Hippocampal formation (tissue), 2 donors: Measurements from ENCODE around the gene PTPRN2.
"Not testable (repeated sequence)": the region's sequence is repeated elsewhere in the genome, so short reads cannot be mapped to it uniquely, and the experiment has no call there.

ENCODE experiments used
- DNase-seq, 2 donors: peaks; one replicate each; lab custom pipeline; 2025; lab: John Stamatoyannopoulos, UW

Gene PTPRN2

DNA sequence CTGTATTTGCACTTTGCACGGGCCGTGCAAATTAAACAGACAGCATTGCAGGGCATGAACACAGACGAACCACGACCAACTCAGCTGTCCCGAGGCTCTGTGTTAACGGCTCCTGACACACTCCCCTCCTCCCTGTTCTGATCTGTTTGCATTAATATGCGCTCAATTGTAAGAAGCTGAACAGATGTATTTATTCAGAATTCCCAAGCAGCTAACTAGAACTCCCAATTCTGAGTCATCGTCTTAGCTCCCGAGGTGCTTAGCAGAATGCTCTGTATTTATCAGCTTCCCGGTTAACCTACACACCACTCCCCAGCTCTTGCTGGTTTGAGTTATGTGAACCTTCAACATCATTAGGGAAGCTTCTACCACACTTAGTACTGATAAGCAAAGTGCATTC, 286.4 kb downstream of the PTPRN2 start:
- DNase-seq = no peak

DNA sequence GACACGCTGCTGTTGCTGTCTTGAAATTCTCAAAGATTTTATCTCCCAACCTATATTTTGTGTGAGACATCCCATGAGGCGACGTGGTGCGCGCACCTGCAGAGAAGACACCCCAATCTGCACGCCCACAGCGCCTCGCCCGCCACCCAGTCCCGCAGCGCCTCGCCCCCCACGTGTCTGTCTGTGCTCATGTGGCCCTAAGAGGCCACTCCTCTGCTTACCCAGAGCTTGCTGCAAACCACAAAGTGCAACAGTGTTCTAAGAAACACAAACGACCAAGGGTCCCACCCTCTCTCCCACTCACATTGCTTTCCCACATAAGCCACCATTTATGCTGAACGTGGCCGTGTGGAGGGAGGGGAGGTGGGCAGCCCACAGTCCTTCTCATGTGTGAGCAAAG, 287.2 kb downstream of the PTPRN2 start:
- DNase-seq = no peak

DNA sequence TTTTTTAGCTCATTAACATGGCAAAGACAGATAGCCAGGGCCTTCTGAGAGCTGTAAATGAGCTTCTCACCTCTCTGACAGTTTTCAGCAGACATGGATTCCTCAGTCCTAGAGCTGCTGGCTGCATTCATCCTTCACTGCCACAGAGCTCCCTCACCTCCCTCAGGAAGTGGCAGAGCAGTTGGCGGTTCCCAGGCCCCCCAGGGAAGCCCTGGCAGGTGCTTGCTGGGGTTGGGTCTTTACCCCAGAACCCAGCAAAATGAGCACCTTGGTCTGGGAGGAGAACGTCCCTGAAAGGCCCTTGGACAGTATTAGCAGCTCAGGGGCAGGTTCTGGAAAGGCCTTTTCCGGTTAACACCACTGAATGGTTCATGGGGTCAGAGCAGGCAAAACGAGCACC, 288.0 kb downstream of the PTPRN2 start:
- DNase-seq = no peak

DNA sequence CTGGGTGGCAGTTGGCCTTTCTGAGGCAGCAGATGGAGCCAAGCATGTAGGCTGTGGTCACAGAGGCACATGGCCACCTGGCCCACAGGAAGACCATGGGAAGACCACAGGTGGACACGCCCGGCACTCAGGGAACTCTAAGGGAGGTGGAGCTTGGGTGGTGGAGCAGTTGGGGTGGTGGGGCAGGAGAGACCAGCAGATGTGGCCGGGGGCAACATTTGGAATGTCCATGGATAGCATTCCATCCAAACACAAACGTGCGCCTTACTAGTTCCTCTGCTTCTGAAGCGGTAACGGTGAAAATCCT, 290.9 kb downstream of the PTPRN2 start:
- DNase-seq = no peak

DNA sequence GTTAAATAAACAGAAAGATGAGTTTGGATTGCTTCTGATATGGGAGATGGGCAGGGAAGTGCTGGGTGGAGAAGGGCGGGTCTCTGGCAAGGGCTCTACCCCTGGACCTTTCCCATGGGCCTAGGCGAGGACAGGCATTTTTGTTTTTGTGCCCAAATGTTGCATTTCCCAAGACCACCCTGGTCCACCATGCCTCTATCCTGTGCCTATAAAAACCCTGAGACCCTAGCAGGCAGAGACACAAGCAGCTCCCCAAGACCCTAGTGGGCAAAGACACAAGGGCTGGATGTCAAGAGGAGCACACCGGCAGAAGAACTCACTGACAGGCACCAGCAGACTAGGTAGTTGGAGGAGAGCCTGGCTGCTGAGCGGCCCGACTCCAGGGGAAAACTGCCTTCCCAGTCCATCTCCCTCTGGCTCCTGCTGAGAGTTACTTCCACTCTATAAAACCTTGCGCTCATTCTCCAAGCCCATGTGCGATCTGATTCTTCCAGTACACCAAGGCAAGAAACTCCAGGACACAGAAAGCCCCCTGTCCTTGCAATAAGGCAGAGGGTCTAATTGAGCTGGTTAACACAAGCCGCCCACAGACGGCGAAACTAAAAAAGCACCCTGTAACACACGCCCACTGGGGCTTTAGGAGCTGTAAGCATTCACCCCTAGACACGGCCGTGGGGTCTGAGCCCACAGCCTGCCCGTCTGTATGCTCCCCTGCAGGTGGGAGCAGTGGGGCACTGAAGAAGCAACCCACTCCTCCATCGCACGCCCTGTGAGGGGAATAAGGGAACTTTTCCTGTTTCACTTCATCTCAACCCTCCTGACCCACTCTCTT, 291.4 kb downstream of the PTPRN2 start:
- no peak for DNase-seq

DNA sequence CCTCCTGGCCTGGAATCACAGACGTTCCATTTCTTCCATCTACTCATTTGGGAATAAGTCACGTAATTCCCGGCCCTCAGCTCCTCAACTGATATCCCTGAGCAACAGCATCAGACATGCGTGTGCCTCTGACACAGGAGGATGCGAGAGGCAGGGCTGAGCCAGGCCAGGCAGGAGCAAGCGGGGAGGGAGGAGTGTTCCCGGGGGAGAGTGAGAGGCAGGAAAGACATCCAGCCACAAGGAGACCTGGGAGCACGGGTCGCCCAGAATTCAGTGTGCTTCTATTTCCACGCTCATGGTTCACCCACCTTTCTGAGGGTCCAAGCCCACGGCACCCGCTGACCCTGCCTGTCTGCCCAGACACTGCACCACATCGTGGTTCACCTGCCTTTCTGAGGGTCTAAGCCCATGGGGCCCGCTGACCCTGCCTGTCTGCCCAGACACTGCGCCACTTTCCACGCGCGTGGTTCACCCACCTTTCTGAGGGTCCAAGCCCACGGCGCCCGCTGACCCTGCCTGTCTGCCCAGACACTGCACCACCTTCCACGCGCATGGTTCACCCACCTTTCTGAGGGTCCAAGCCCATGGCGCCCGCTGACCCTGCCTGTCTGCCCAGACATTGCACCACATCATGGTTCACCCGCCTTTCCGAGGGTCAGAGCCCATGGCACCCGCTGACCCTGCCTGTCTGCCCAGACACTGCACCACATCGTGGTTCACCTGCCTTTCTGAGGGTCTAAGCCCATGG, 293.0 kb downstream of the PTPRN2 start:
- DNase-seq = not testable (repeated sequence)

DNA sequence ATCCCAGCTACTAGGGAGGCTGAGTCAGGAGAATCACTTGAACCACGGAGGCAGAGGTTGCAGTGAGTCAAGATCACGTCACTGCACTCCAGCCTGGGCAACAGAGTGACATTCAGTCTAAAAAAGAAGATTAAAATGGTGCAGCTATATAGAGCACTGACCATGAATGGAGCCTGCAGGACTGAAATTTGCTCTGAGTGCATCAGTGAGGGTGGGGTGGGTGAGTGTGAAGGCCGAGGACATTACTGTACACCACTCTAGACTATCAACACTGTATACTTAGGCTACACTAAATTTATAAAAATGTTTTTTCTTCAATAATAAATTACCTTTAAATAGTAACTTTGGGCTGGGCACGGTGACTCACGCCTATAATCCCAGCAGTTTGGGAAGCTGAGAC, 294.7 kb downstream of the PTPRN2 start:
- no peak for DNase-seq

DNA sequence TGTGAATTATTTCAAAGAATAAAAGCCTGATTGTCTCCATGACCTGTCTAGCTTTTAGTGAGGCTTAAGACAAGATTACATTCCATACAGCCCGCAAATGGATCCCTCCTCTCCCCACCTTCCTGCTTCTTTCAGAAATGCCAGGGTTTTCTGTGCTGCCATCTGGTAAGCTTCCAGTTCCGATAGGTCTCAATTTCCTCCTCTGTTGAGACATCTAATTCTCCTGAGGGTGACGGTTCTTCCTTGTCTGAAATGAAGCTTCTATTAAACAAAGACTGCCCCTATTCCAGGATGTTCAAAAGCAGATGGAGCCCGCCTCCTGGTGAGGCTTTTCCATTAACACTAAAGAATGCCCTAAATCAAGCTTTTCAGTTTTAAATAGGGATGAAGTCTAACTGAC, 295.6 kb downstream of the PTPRN2 start:
- no peak for DNase-seq

DNA sequence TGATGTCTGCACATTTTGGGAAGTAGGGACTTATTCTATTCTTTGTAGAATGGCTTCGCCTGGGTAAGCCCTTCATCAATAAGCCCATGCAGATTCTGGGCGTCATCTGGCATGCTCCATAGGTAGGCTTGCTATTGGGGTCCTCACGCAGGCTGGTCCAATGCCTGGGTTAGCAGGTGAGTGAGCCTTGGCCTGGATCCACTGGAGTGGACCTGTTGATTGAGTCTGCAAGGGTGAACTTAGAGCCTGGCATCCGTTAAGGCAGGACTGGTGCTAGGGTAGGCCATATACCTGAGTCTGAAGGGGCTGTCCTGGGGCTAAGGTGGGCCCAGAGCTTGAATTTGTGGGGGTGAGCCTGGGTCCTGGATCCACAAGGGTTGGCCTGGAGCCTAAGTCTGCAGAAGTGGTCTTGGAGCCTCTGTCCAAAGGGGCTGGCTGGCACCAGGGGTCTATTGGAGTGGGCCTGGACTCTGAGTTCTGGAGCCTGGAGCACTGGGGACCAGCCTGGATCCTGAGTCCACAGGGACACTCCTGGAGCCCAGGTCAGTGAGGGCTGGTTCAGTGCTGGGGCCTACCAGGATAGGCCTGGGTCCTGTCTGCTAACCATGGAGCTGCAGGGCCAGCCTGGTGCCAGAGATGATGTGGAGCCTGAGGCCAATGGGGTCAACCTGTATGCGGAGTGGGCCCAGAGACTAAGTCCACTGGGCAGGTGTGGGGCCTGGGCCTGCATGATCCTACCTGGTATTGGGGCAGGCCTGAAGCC, 297.7 kb downstream of the PTPRN2 start:
- DNase-seq = no peak

DNA sequence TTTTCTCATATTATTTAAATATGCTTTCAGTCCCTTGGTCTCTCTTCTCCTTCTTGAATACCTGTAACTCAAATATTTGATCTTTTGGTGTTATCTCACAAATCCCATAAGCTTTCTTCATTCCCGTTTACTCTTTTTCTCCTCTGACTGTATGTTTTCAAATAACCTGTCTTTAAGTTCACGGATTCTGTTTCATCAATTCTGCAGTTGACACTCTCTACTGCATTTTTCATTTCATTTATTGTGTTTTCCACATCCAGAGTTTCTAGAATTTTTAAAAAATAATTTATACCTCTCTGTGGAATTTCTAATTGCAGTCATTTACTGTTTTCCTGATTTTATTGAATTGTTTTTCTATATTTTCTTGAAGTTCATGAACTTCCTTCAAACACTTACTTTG, 298.4 kb downstream of the PTPRN2 start:
- no peak for DNase-seq

DNA sequence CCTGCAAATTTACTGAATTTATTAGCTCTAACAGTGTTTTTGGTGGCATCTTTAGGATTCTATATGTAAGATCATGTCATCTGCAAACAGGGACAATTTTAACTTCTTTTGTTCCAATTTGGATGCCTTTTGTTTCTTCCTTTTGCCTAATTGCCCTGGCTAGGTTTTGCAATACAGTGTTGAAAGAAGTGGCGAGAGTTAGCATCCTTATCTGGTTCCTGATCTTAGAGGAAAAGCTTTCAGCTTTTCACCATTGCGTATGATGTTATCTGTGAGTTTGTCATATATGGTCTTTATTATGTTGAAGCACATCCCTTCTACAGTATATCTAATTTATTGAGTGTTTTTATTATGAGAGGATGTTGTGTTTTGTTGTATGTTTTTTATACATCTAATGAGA, 301.4 kb downstream of the PTPRN2 start:
- DNase-seq = no peak

DNA sequence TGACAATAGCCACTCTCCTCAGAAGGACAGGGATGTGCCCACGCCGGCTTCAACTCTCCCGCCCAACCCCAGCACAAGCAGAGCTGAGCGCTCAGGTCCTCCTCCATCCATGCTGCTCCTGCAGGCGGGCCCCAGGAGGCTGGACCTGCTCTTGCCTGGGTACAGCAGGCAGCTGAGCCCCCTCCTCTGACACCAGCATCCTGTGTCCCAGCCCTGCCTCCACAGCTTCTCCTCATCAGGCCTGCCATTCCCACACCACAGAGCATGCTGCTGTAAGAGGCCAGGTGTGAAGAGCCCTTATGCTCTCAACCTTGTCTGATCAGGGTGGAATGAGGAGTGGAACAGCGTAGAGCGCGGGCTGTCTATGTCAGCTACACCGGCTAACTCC, 302.2 kb downstream of the PTPRN2 start:
- DNase-seq = no peak

DNA sequence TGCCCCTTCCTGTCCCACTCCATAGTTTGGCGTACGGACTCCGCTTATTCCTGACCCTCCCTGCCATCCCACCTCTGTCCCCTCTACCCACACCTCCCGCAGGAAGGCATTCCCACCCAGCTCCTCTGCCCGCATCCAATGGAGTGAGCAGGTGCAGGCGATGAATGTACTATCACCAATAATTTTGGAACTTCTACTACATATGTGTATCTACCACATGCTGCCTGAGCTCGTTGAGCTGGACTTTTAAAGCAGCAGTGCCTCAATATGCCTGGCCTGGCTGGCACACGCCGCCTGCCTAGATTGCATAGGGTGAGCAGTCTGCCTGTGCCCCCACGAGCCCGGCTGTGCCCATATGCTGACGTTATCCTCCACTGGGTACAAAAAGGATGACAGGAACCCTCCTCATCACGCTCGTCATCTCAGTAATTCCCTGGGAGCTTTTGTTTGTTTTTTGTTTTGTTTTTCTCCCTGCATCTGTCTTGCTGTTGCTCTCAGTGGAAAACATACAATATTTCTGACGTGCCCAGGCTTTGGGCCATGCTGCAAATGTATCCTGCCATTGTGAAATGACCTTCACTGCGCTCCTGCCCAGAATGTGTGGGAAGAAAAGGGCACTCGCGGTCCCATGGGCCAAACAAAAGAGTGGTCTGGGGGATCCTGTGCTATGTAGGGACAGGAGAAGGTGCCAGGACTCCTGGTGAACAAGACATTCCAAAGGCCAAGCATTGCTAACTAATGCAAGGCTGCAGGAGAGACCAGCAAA, 302.8 kb downstream of the PTPRN2 start:
- no peak for DNase-seq

DNA sequence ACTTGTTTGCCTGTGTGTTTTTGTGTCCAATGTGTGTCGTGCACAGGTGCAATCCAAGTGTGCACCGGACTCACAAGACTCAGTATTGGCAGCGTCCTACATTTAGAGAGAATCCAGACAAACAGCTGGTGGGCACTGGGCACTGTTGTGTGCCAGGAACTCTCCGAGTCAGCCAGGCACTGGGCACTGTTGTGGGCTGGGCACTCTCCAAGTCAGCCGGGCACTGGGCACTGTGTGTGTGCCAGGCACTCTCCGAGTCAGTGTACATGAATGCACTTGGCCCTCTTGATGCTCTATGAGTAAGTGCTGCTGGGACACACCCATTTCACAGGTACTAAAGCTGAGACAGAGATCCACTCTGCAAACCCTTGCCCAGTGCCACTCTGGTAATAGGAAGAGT, 303.5 kb downstream of the PTPRN2 start:
- DNase-seq = no peak

DNA sequence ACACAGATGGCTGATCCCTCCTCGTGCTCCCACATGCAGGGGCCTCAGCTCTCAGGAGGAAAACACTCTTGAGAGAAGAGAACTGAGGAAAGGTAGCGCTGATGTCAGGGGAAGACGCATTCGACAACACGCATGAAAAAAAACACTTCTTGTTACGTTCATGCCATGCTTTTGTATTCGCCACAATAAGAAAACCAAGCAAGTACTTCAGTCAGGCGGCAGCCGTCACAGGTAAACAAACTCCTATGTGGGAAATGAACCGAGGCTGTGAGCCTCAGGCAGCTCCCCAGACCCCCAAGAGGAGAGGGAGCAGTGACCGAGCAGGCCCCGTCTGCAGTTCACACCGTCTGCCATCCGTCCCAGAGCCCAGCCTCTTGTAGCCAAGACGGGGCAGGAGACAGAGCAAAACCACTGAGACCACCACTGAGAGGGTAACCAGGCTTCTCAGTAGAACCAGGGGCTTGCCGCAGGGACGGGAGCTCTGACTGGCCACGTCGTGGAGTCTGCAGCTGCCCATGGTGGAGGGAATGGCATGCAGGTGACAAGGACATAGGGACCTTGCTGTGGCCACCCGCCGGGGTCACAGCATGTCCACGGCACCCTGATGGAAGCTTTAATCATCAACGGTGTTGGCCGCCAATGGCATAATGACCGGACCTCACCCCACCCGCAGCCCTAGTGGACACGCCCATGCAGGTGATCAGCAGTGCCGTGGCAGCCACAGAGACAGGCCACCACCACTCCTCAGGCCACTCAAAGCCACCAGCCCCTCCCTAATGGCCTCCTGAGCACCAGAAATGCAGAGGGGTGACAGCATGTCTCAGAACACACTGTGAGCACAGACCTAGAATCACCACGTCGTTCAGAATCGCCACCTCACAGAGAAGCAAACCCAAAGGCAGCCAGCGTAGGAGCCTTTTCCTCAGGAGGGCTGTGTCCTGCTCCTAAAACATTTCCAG, 304.3 kb downstream of the PTPRN2 start:
- no peak for DNase-seq

DNA sequence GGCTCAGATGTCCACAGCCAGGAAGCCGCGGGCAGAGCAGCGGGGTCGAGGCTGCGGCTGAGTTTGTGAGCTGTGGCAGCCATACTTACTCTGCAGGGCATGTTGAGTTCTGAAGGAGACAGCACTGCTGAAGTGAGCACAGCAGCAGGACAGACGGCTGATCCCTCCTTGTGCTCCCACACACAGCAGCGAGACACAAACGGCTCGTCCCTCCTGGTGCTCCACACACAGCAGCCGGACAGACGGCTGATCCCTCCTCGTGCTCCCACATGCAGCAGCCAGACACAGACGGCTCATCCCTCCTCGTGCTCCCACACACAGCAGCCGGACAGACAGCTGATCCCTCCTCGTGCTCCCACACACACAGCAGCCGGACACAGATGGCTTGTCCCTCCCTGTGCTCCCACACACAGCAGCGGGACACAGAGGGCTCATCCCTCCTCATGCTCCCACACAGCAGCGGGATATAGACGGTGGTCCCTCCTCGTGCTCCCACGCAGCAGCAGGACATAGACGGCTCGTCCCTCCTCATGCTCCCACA, 305.1 kb downstream of the PTPRN2 start:
- DNase-seq = no peak

DNA sequence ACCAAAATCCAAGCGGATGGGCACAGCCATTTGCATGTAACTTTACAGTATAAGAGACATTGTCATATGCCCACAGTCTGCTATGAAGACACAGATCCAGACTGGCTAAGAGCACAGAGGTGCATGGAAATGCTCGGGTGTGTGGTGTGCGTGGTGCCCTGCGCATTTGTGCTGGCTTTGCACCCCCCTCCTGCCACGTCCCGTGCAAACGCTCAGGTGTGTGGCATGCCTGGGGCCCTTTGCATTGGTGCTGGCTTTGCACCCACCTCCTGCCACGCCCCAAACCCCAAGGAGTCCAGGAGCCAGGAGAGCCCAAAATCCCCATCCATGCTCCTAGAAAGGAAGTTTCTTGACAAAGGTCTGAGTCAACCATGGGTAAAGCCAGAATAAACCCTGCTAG, 306.2 kb downstream of the PTPRN2 start:
- no peak for DNase-seq

DNA sequence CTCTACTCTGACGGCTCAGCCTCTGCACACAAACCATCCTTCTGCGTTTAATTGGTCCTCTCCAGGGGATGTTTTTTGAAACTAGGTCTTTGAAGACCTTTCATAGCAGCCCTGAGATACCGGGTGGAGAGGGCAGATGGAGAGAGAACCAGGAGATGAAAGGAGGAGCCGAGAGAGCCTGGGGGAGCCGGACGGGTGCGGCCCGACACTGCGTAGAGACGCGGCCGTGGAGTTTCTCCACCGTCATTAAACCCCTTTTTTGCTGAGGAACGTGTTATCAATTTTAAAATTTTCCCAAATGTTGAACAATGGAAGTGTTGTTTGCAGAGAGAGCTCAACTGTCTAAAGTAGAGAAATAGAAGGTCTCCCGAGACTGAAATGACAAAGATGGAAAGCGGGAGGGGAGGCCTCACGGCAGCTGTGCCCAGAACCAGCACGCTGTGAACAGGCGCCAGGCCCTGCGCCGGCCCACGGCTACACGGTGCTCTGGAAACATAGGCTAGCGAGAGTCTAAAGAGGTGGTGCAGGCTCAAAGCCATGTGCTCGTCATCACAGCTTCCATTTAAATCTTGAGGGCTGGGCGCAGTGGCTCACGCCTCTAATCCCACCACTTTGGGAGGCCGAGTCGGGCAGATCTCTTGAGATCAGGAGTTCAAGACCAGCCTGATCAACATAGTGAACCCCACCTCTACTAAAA, 307.0 kb downstream of the PTPRN2 start:
- DNase-seq = no peak

DNA sequence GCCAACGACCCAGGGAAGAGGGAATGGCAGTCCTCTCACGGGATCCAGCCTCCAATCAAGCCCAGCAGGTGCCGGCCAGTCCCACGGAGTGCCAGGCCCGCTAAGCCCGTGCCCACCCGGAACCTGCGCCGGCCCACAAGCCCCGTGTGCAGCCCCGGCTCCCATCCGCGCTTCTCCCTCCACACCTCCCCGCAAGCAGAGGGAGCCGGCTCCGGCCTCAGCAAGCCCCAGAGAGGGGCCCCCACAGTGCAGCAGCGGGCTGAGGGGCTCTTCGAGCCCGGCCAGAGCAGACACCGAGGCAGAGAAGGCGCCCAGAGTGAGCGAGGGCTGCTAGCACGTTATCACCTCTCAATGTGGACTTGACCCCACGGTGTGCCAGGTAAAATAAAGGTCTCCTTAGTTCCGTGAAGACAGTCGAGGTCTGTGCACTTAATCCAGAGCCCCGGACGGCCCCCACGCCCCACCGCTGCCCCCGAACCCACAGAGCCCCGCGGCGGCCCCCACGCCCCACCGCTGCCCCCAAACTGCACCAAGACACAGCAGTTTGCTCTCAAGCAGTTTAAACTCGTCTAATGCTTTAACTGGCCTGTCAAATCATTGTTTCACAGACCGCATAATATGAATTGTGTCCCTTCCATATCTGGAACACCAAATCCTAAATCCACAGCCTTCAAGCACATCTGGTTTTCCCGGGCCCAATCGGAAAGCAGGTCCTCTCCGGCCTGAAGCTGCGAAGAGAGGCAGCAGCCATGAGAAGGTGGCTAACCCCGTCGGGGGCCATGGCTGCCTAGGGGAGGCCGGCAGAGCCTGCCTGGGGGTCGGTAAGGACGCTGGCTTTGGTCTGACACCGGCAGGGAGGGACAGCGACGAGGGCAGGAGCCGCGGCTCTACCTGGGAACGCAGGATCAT, 307.8 kb downstream of the PTPRN2 start:
- DNase-seq = no peak
